Nephron progenitor cell (in vitro differentiated cells): ENCODE data around the gene NUP210.
A peak's percentile ranks its signal among the peaks of the same experiment; 100 is the strongest.

Experiments
- DNase-seq: peaks from one replicate; pipeline ENCODE4 v3.0.0; 2021
- H3K27ac Mint-ChIP-seq: 2 replicates; pipeline ENCODE4 v1.8.0; 2021; ENCODE audit warnings: mild to moderate bottlenecking, moderate library complexity, mixed read lengths
- H3K27me3 Mint-ChIP-seq: 2 replicates; pipeline ENCODE4 v1.8.0; 2021; ENCODE audit warnings: mild to moderate bottlenecking, low read depth, mixed read lengths; ENCODE audit not compliant: poor library complexity
- H3K36me3 Mint-ChIP-seq: 2 replicates; pipeline ENCODE4 v1.8.0; 2021; ENCODE audit warnings: low read depth, mixed read lengths
- H3K4me1 Mint-ChIP-seq: 2 replicates; pipeline ENCODE4 v1.8.0; 2021; ENCODE audit warnings: mixed read lengths
- H3K4me3 Mint-ChIP-seq: 2 replicates; pipeline ENCODE4 v1.8.0; 2021; ENCODE audit warnings: mild to moderate bottlenecking, moderate library complexity, mixed read lengths
- H3K9me3 Mint-ChIP-seq: 2 replicates; pipeline ENCODE4 v1.8.0; 2021; ENCODE audit warnings: mild to moderate bottlenecking, moderate library complexity, mixed read lengths
- CTCF ChIP-seq: fragments of 200-600 bp; sonication (generic); IDR thresholded peaks from 2 replicates; pipeline ENCODE4 v1.5.0; 2021; ENCODE audit warnings: antibody characterized with exemption

Gene NUP210

GRCh38 chr3:13332740-13333139, 87.4 kb downstream of the NUP210 start:
- Mint-ChIP-seq H3K27me3 (peaks cover 8% of the 10 kb centered on the region), H3K36me3 (no peaks in the 10 kb centered on the region), H3K9me3 (no peaks in the 10 kb centered on the region), H3K4me1 (peaks cover 30% of the 10 kb centered on the region), H3K4me3 (no peak overlapping the region), H3K27ac (peak overlapping the region; percentile 55)
- TF ChIP-seq CTCF, result no peak
- no peak for DNase-seq

- peak overlapping the region; percentile 55 for H3K27ac Mint-ChIP-seq
- H3K4me1 Mint-ChIP-seq, result peaks cover 30% of the 10 kb centered on the region
These were observed 88.0 kb downstream of the NUP210 start for GRCh38 chr3:13332158-13332557.

GRCh38 chr3:13329746-13330145, 90.4 kb downstream of the NUP210 start:
- no peak for TF ChIP-seq CTCF
- Mint-ChIP-seq H3K4me3 (no peak overlapping the region), H3K27me3 (peaks cover 8% of the 10 kb centered on the region), H3K27ac (no peak overlapping the region), H3K36me3 (no peaks in the 10 kb centered on the region), H3K4me1 (peaks cover 22% of the 10 kb centered on the region), H3K9me3 (no peaks in the 10 kb centered on the region)
- DNase-seq, result no peak

More at GRCh38 chr3:13332158-13332557, 88.0 kb downstream of the NUP210 start:
- no peak for TF ChIP-seq CTCF
- Mint-ChIP-seq H3K27me3 (peaks cover 8% of the 10 kb centered on the region), H3K36me3 (no peaks in the 10 kb centered on the region), H3K9me3 (no peaks in the 10 kb centered on the region), H3K4me3 (no peak overlapping the region)
- no peak for DNase-seq

GRCh38 chr3:13325892-13326443, 94.2 kb downstream of the NUP210 start:
- no peak for DNase-seq
- TF ChIP-seq CTCF, result no peak
- H3K27ac Mint-ChIP-seq, result no peak overlapping the region
- H3K9me3 Mint-ChIP-seq, result no peaks in the 10 kb centered on the region
- H3K27me3 Mint-ChIP-seq, result peaks cover 3% of the 10 kb centered on the region
- H3K36me3 Mint-ChIP-seq, result no peaks in the 10 kb centered on the region
- H3K4me3 Mint-ChIP-seq, result no peak overlapping the region
- peaks cover 4% of the 10 kb centered on the region for H3K4me1 Mint-ChIP-seq

GRCh38 chr3:13324835-13325501, 95.2 kb downstream of the NUP210 start:
- Mint-ChIP-seq H3K27me3 (peaks cover 6% of the 10 kb centered on the region), H3K9me3 (no peaks in the 10 kb centered on the region), H3K4me1 (peaks cover 4% of the 10 kb centered on the region), H3K4me3 (no peak overlapping the region), H3K27ac (peak overlapping the region; percentile 50), H3K36me3 (no peaks in the 10 kb centered on the region)
- no peak for DNase-seq
- TF ChIP-seq CTCF, result no peak

- Mint-ChIP-seq H3K9me3 (no peaks in the 10 kb centered on the region), H3K36me3 (no peaks in the 10 kb centered on the region)
These were observed 96.3 kb downstream of the NUP210 start for GRCh38 chr3:13323822-13324221.

More at GRCh38 chr3:13323822-13324221, 96.3 kb downstream of the NUP210 start:
- no peak for TF ChIP-seq CTCF
- Mint-ChIP-seq H3K27ac (no peak overlapping the region), H3K4me3 (no peak overlapping the region), H3K27me3 (peaks cover 6% of the 10 kb centered on the region), H3K4me1 (peaks cover 4% of the 10 kb centered on the region)
- DNase-seq, result no peak
